A673 (cell line): Measurements from ENCODE around the gene ZDHHC5. TPM values are rescaled to one million over a fixed set of nuclear protein-coding genes. Genes with fewer than 3 reads are reported as not detected.

Experiments
- BruUV-seq: library from RNA; stranded (reverse); fragments of 400-500 nt; replicated peaks from 2 replicates; lab custom pipeline; 2021; lab: Mats Ljungman, UMichigan
- CTCF ChIA-PET: fragments of 300-600 bp; sonication (Branson Sonifier 250); formaldehyde crosslinking; loops from one replicate; lab custom pipeline; 2022; ENCODE audit warnings: antibody characterized with exemption; lab: Charles Lee
- POLR2A ChIA-PET: fragments of 300-600 bp; sonication (Branson Sonifier 250); formaldehyde crosslinking; loops from one replicate; lab custom pipeline; 2022; ENCODE audit warnings: antibody characterized with exemption; ENCODE audit not compliant: low non-redundant PET; lab: Charles Lee
- DNase-seq: peaks from one replicate; pipeline ENCODE4 v3.0.0-alpha.2; 2015; ENCODE audit warnings: low spot score
- H3K27ac ChIP-seq: fragments of 200-600 bp; sonication (generic); 2 replicates; pipeline ENCODE4 v1.5.1; 2016; ENCODE audit warnings: mixed run types, low read depth, mild to moderate bottlenecking, mixed read lengths, antibody characterized with exemption, low read length; ENCODE audit not compliant: poor library complexity, severe bottlenecking
- H3K27me3 ChIP-seq: fragments of 200-600 bp; sonication (generic); replicated peaks from 2 replicates; pipeline ENCODE4 v1.6.1; 2017; ENCODE audit warnings: mixed run types, low read depth, mild to moderate bottlenecking, mixed read lengths, antibody characterized with exemption, low read length; ENCODE audit not compliant: insufficient read depth, poor library complexity
- H3K36me3 ChIP-seq: fragments of 200-600 bp; sonication (generic); 2 replicates; pipeline ENCODE4 v1.6.1; 2016; ENCODE audit warnings: mixed run types, mild to moderate bottlenecking, mixed read lengths, antibody characterized with exemption, low read length; ENCODE audit not compliant: insufficient read depth, poor library complexity, severe bottlenecking
- H3K4me1 ChIP-seq: fragments of 200-600 bp; sonication (generic); 2 replicates; pipeline ENCODE4 v1.6.1; 2017; ENCODE audit warnings: mixed run types, mild to moderate bottlenecking, mixed read lengths, antibody characterized with exemption, low read length; ENCODE audit not compliant: insufficient read depth, poor library complexity, severe bottlenecking
- H3K4me3 ChIP-seq: fragments of 200-600 bp; sonication (generic); 2 replicates; pipeline ENCODE4 v1.5.1; 2016; ENCODE audit warnings: low read depth, mixed run types, mild to moderate bottlenecking, mixed read lengths, low read length; ENCODE audit not compliant: poor library complexity, severe bottlenecking
- H3K9me3 ChIP-seq: fragments of 200-600 bp; sonication (generic); 2 replicates; pipeline ENCODE4 v1.6.1; 2016; ENCODE audit warnings: mixed run types, low read depth, mild to moderate bottlenecking, mixed read lengths, antibody characterized with exemption, low read length; ENCODE audit not compliant: poor library complexity, severe bottlenecking
- EZH2 ChIP-seq: fragments of 200-600 bp; sonication (generic); IDR thresholded peaks from 2 replicates; pipeline ENCODE4 v1.6.1; 2017; ENCODE audit warnings: borderline replicate concordance, low read depth, mild to moderate bottlenecking, mixed read lengths, antibody characterized with exemption, low read length; ENCODE audit not compliant: poor library complexity, severe bottlenecking
- intact Hi-C: fragments of 100-400 bp; cut with micrococcal nuclease; formaldehyde crosslinking; loops from one replicate; pipeline ENCODE4 v1.10.0; 2022; ENCODE audit not compliant: unreplicated experiment
- total RNA-seq: library from RNA; stranded (reverse); gene quantifications from 2 replicates; pipeline ENCODE4 v1.2.3, GENCODE V29; 2021
- TF ChIP-seq, protein P1 (sequence below): fragments of 300-800, 200-600 bp; sonication (generic); conservative IDR thresholded peaks from 2 replicates; pipeline ENCODE4 v1.5.1; 2017; ENCODE audit warnings: low read depth, mild to moderate bottlenecking, antibody characterized with exemption, low read length, moderate library complexity, mixed read lengths

The ZDHHC5 gene
- total RNA-seq, 1 experiment from 2014 or later: 76.9 TPM

GRCh38 chr11:57656885-57657193 lies 11.1 kb upstream of the ZDHHC5 start:
- CTCF ChIA-PET: interaction anchor here (0.6 kb wide), 1 partner anchor 200 kb away, joined by 4 read pairs; no protein-coding TSS in a partner anchor
- Histone ChIP-seq H3K4me1 (no peaks in the 10 kb centered on the region), H3K4me3 (peak overlapping the region; percentile 63), H3K9me3 (no peaks in the 10 kb centered on the region), H3K36me3 (peaks cover 26% of the 10 kb centered on the region), H3K27me3 (no peaks in the 10 kb centered on the region), H3K27ac (peak overlapping the region; percentile 60)
- BruUV-seq: TSS peak; percentile 81
- no peak for DNase-seq
- TF ChIP-seq, protein P1, sequence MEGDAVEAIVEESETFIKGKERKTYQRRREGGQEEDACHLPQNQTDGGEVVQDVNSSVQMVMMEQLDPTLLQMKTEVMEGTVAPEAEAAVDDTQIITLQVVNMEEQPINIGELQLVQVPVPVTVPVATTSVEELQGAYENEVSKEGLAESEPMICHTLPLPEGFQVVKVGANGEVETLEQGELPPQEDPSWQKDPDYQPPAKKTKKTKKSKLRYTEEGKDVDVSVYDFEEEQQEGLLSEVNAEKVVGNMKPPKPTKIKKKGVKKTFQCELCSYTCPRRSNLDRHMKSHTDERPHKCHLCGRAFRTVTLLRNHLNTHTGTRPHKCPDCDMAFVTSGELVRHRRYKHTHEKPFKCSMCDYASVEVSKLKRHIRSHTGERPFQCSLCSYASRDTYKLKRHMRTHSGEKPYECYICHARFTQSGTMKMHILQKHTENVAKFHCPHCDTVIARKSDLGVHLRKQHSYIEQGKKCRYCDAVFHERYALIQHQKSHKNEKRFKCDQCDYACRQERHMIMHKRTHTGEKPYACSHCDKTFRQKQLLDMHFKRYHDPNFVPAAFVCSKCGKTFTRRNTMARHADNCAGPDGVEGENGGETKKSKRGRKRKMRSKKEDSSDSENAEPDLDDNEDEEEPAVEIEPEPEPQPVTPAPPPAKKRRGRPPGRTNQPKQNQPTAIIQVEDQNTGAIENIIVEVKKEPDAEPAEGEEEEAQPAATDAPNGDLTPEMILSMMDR: no peak
- TF ChIP-seq EZH2: no peak
- POLR2A ChIA-PET: no interaction called here
- intact Hi-C loops: no loop called here

DNA sequence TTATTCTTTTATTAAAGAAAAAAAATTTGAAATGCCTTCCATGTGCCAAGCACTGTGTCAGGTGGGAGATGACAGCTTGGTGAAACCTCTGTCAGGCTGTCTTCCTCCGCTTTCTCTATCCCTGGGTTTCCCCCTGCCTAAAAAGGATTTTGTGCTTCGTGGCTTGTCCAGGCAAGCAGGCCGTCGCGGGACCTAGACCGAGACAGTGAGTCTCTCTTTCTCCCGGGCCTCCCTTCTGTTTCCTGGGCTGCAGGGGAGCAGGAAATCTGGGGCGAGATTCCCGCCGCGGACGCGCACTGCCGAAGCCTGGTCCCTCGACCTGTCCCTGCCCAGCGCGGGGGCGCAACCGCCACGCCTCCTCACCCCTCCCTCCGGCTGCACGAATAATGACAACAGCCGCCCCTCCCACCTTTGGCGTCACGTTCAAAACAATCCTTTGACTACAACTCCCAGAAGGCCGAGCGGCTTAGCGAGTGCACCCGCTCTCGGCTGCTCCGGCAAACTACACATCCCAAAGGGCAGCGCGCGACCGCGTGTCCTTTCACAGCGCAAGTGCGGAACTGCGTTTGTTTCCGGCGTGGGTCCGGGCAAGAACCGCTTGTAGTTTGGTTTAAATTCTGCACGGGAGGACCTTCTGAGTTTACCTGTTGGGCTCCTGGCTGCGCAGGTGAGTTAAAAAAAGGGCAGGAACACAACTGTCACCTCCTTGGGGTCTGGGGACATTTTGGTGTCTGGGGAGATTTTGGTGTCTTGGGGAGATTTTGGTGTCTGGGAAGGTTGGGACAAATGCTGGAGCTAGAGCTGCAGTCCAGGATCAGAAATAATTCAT lies 10.5 kb upstream of the ZDHHC5 start, which contains the start of gene CLP1:
Gene CLP1, plus strand, starts transcription at position 569 of the 829 bp plus-strand sequence. CDS start 1,715 bp downstream, outside the sequence.
- Histone ChIP-seq H3K4me1 (no peaks in the 10 kb centered on the region), H3K4me3 (peak within 1 kb of the TSS; percentile 63), H3K27me3 (no peaks in the 10 kb centered on the region), H3K9me3 (no peaks in the 10 kb centered on the region), H3K36me3 (peaks cover 26% of the 10 kb centered on the region), H3K27ac (peak within 1 kb of the TSS; percentile 62)
- BruUV-seq: no TSS peak
- intact Hi-C loops: no loop called here
- TF ChIP-seq, protein P1: no peak
- no peak for TF ChIP-seq EZH2
- CTCF ChIA-PET: interaction anchor here (0.6 kb wide), 1 partner anchor 200 kb away, joined by 4 read pairs; no protein-coding TSS in a partner anchor
- POLR2A ChIA-PET: no interaction called here
- DNase-seq: peak; percentile 100

DNA sequence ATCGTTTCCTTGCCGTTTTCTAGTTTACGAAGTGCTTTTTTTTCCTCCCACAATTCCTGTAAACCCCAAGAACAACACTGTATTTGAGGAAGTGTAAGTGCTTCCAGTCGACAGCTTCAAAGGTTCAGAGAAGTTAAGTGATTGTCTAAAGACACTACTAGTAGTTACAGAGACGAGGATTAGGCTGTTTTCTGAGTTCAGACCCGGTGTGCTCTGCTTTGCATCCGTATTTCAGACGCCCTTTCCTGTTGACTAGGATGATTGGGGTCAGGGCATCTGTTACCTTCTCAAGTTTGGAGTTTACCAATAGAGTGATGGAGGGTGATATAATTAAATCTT lies 9.9 kb upstream of the ZDHHC5 start:
- H3K4me1 ChIP-seq: no peaks in the 10 kb centered on the region
- TSS peak; percentile 88 for BruUV-seq
- CTCF ChIA-PET: no interaction called here
- DNase-seq: no peak
- TF ChIP-seq, protein P1: no peak
- TF ChIP-seq EZH2: no peak
- no peaks in the 10 kb centered on the region for H3K27me3 ChIP-seq
- peak overlapping the region; percentile 62 for H3K27ac ChIP-seq
- no peaks in the 10 kb centered on the region for H3K9me3 ChIP-seq
- peaks cover 26% of the 10 kb centered on the region for H3K36me3 ChIP-seq
- POLR2A ChIA-PET: no interaction called here
- intact Hi-C loops: no loop called here
- peak overlapping the region; percentile 63 for H3K4me3 ChIP-seq
